Sigmoid colon (tissue), 3 donors: ENCODE data around the gene DACH1.

Source experiments
- CTCF ChIP-seq, 4 experiments: fragments of 450-650 bp in 3 of 4; fragments of 200-600 bp in 1 of 4; IDR thresholded peaks; one replicate each; pipeline ENCODE4 v1.5.1; 2016 to 2019; ENCODE audit warnings: antibody characterized with exemption in 4 of 4, mild to moderate bottlenecking in 3 of 4, moderate library complexity in 2 of 4
- POLR2A ChIP-seq, 2 donors: fragments of 450-650 bp; IDR thresholded peaks; one replicate each; pipeline ENCODE4 v1.6.1; 2016; ENCODE audit warnings: antibody characterized with exemption in 2 of 2, mild to moderate bottlenecking in 2 of 2, moderate library complexity in 2 of 2

GRCh38 chr13:71524245-71524612, 342.8 kb downstream of the DACH1 start:
- TF ChIP-seq CTCF (IDR thresholded peaks at IDR 0.05), result no peak
- TF ChIP-seq POLR2A (IDR thresholded peaks at IDR 0.05), result no peak
